ENCODE results near the gene MRPL55. TPM values are rescaled to one million over a fixed set of nuclear protein-coding genes. Genes with fewer than 3 reads are reported as not detected.
A peak's percentile ranks its signal among the peaks of the same experiment; 100 is the strongest.

Gene MRPL55
- total RNA-seq (2014; rRNA removed; shearing (Covaris generic)): 158 and 201 TPM in 2 replicates

- DNase-seq (ENCODE audit: low spot score): peak; percentile 96
These were observed at the start of gene MRPL55 for GRCh38 chr1:228109073-228109961. MRPL55 (minus strand) TSS chr1:228109299; CDS start chr1:228108260, 1,039 bp downstream.

DNA sequence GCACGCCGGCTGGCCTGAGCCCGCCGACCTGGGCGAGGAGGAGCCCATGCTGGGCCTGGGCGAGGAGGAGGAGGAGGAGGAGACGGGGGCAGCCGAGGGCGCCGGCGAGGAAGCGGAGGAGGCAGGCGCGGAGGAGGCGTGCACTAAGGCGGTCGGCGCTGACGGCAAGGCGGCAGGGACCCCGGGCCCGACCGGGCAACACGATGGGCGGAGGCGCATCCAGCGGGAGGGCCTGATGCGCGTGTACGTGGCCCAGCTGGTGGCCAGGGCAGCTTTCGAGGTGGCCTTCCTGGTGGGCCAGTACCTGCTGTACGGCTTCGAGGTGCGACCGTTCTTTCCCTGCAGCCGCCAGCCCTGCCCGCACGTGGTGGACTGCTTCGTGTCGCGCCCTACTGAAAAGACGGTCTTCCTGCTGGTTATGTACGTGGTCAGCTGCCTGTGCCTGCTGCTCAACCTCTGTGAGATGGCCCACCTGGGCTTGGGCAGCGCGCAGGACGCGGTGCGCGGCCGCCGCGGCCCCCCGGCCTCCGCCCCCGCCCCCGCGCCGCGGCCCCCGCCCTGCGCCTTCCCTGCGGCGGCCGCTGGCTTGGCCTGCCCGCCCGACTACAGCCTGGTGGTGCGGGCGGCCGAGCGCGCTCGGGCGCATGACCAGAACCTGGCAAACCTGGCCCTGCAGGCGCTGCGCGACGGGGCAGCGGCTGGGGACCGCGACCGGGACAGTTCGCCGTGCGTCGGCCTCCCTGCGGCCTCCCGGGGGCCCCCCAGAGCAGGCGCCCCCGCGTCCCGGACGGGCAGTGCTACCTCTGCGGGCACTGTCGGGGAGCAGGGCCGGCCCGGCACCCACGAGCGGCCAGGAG lies 49.3 kb upstream of the MRPL55 start:
- no peak for DNase-seq (ENCODE audit: low spot score)

- DNase-seq (ENCODE audit: low spot score): no peak
These were observed 48.6 kb upstream of the MRPL55 start for GRCh38 chr1:228157729-228158126.

DNA sequence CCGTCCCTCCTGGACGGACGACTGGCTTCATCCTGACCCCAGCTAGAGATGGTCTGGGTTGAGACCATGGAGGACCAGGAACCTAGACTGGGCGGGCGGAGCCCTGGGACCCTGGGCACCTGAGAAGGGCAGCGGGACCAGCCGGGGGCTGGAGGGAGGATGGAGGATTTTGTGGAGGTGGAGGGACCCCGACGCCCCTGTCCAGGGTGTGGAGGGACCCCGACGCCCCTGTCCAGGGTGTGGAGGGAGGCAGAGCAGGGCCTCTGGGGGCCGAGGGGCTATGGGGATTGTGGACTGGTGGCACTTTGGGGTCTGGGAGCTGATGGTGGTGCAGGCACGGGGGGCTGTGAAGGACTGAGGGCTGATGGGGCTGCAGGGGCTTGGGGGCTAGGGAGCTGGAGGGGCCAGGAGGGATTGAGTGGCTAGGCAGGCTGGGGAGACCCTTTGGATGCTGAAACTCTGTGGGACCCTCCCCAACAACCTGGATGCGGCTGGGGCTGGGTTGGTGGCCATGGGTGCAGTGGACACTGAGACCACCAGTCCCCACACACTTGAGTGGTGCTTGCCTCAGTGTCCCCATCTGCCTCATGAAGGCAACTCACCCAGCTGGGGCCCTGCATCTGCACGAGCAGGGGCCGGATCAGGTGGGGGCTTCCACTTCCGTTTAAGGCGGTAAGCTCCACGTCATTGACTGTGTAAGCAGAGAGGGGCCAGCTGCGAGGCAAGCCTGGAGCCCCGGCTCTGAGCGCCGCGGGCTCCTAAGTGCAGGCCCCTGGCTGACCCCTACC lies 48.0 kb upstream of the MRPL55 start:
- no peak for DNase-seq (ENCODE audit: low spot score)

GRCh38 chr1:228156515-228156881 lies 47.4 kb upstream of the MRPL55 start:
- no peak for DNase-seq (ENCODE audit: low spot score)

DNA sequence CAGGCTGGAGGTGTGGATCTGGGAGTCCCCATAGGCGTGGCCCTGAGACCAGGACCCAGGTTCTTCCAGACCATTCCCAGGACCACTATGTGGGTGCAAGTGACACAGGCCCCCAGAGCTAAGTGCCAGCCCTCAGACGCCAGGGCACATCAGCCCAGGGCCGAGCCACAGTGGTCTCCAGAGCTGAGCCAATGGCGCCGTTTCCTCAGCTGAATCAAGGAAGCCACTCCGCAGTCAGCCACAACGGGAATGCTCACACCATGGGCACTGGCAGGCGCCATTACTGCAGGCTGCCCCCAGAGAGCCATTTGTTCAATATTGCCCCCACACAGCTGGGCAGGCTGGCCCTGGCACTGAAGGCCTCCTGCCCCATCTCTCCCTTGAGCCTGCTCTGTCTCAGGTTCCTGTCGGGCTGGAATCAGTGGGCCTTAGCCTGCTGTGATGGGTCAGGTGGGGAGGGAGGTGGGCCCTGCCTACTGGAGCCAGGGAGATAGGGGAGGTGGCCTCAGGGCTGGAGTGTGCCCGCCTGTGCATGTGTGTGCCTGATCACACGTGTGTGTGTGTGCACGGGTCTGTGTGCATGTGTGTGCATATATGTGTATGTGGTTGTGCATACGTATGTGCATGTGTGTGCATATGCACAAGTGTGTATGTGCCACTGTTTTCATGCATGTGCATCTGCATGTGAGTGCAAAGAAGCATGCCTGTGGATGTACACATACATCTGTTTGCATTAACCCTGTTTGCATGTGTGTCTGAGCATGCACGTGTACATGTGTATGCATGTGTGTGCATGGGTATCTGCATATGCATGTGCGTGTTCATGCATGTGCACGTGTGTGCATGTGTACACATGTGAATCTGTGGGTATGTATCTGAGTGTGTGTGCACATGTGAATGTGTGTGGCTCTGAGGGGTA lies 46.8 kb upstream of the MRPL55 start:
- no peak for DNase-seq (ENCODE audit: low spot score)

DNA sequence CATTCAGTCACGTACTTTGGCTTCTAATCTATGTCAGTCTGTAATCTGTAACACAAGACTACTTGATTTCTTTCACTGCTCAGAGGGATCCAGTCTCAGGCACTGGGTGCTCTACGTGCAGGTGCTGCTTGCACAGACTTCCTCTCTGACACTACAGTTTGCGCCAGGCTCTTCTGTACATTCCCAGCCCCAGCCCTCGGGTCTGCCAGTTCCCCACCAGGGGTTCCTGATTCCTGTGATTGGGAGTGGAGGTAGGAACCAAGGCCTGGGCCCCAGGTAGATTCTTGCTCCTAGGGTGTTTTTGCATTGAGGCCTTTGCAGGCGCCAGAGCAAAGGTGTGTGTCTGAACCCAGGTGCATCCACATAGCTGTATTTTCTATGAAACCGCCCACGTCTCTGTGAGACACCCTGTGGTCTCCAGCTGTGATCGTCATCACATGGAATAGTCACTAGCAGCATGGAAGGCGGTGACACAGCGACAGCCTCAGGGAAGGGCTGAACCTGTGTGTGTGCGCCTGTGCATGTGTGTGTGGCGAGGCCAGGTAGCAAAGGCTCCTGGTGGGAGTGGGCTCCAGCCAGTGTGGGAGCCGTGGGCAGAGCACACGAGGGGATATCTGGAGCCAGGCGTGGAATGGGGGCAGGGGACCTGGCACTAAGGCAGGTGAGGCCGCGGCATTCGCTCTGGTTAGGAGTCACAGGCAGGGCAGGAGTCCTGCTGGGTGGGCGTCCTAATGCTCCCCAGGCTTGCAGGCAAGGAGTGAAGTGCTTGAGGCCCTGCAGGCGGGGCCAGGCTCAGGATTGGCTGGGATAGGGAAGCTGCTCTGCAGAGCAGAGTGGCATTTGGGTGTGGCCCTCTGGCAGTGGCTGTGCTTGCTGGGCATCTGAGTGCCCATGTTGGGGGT lies 45.8 kb upstream of the MRPL55 start:
- no peak for DNase-seq (ENCODE audit: low spot score)

GRCh38 chr1:228154021-228154669 lies 45.0 kb upstream of the MRPL55 start:
- DNase-seq (ENCODE audit: low spot score): no peak

- no peak for DNase-seq (ENCODE audit: low spot score)
These were observed 43.8 kb upstream of the MRPL55 start for GRCh38 chr1:228152918-228153258.

DNA sequence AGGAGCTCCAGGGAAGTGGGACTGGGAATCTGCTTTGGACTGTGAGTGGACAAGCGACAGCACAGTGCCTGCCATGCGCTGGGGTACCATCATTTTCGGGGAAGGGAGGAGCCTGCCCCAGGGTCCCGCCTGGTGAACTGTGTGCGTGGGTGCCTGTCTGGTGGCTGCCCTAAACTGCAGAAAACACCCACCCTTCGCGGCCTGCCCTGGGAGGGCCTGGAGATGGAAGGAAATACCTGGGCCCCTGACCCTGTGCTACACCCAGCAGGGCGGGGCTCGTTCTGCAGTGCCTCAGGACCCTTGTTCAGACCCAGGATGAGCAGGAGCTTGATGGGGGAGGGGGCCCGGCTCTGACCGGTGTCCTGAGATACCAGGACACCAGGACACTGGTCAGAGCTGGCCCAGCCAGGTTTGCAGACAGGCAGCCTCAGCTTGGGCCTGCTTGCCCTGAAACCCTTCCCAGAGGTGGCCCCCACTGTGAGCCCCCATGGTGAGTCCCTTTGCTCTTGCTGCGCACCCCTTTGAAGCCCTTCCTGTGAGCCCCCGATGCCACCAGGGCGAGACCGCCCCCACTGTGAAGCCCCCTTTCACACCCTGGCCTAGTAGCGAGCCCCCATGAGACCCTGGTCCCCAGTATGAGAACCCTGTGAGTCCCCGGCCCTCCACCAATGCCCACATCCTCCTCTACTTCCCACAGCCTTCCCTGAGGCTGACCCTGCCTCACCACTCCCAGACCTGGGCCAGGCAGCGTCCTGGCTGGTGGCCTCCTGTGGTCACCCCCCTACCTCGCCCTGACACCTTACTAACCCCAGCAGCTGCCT lies 43.2 kb upstream of the MRPL55 start:
- no peak for DNase-seq (ENCODE audit: low spot score)

GRCh38 chr1:228151180-228151925 lies 42.3 kb upstream of the MRPL55 start:
- DNase-seq (ENCODE audit: low spot score): no peak

DNA sequence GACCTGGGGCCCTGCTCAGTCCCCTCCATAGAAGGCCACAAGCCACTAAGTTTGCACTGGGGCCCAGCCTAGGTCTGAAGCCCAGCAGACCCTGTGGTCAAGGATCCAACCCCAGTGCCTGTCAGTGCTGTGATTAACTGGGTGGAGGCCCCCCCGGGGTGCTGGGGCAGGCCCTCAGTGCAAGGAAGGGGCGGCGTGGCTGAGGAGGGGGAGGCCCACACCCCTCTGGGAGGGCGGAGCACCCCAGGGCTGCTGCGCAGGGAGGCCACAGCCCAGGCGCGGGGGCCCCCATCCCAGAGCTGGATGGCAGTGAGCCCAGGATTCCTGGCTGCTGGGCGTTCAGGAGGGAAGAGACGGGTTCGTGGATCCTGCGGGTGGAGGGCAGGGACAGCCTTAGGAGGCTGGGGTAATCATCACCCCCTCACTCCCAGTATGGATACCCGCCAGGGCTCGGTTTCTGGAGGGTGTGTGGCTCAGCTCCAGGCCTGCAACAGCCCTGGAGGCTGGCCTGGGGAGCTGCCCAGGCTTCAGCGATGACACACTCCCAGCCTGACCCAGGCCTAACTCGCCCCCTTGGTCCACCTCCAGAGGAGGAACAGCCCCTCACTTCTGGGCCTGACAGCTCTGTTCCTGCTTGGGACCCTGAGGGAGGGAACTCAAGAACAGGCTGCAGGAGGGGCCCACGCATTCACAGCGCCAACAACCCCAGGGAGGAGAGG lies 41.5 kb upstream of the MRPL55 start:
- DNase-seq (ENCODE audit: low spot score): peak; percentile 22

GRCh38 chr1:228150120-228150460 lies 41.0 kb upstream of the MRPL55 start:
- DNase-seq (ENCODE audit: low spot score): no peak

GRCh38 chr1:228149406-228150119 lies 40.5 kb upstream of the MRPL55 start, which contains the start of gene GJC2:
GJC2 (plus strand) TSS chr1:228149930; CDS start chr1:228157759, 7,829 bp downstream.
- DNase-seq (ENCODE audit: low spot score): peak; percentile 87

DNA sequence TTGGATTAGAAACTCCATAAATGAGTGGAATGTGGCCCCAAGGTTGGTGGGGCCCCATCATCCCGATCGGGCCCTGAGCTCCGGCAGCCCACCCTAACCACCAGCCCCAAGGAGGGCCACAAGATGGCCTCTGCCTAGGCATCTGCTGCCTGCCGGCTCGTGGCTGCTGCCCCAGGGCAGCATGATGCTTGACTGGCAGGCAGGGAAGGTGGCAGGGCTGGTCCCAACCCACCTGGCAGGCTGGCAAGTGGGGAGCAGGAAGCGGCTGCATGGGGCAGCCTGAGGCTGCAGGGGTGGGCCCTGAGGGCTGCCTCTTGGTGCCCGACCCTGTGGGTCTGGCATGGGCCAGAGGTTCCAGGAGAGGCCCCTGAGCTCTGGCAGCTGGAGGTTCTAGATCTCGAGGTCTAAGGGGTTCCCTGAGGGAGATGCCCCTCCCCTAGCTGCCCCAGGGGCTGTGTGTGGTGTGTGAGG lies 39.9 kb upstream of the MRPL55 start:
- peak; percentile 65 for DNase-seq (ENCODE audit: low spot score)
